Left colon (tissue), 2 donors: Measurements from ENCODE around the gene ATXN7. TPM values are rescaled to one million over a fixed set of nuclear protein-coding genes. Genes with fewer than 3 reads are reported as not detected.
A peak's percentile ranks its signal among the peaks of the same experiment; 100 is the strongest.

Experiments
- ATAC-seq: fragments of 200-7000 bp; cut with Tn5 transposase; one replicate; pipeline ENCODE4 v1.9.1; 2020; ENCODE audit warnings: mild to moderate bottlenecking, moderate library complexity
- DNase-seq, 2 donors: peaks; one replicate each; pipeline ENCODE4 v3.0.0-alpha.2; 2020
- intact Hi-C, 2 donors: fragments of 100-400 bp; cut with DNase I in 1 of 2; cut with micrococcal nuclease in 1 of 2; formaldehyde crosslinking; loops; one replicate each; pipeline versions ENCODE4 v1.11.2 to v1.14.0; 2022; cut with DNase I, micrococcal nuclease
- total RNA-seq, 2 donors: library from RNA; stranded (reverse); fragmentation: NEBNext Ultra II Directional; extraction: Animal tissue kit (Norgen Biotek cat#: 25700); gene quantifications; one replicate each; pipeline ENCODE4 v1.2.1, GENCODE V29; 2021
- donor health status: DM: no; HTN: no; CAD: no.
- donor health status: DM: yes; HTN: yes; CAD: no.

Gene ATXN7
- total RNA-seq, 2 donors from 2014 or later: 32.4 to 45.9 TPM

- DNase-seq: peak in 1 of 2 donors; percentile 15
- intact Hi-C loops: no loop called here
- peak; percentile 20 for ATAC-seq
Observed at GRCh38 chr3:64022451-64023186, 159.0 kb downstream of the ATXN7 start.

- intact Hi-C loops: no loop called here
- ATAC-seq: peak; percentile 95
- peak; percentile 76 to 90 for DNase-seq
Observed at GRCh38 chr3:64023187-64023860, 159.7 kb downstream of the ATXN7 start, which contains the start of gene PSMD6. TSS of gene PSMD6 (minus strand) at chr3:64023494. CDS start at chr3:64023419, 75 bp downstream.

- intact Hi-C loops: no loop called here
- ATAC-seq: no peak
- DNase-seq: no peak
Observed at GRCh38 chr3:64023861-64024223, 160.2 kb downstream of the ATXN7 start.

GRCh38 chr3:64026346-64026745, 162.7 kb downstream of the ATXN7 start:
- intact Hi-C loops: no loop called here
- no peak for ATAC-seq
- no peak for DNase-seq

- ATAC-seq (no peak), DNase-seq (no peak)
- intact Hi-C loops: loop anchor here in 1 of 2 donors (2.0 kb wide), 1 partner anchor 371 kb away; no protein-coding TSS in a partner anchor
Observed at GRCh38 chr3:64027658-64028057, 164.0 kb downstream of the ATXN7 start.

- ATAC-seq: no peak
- intact Hi-C loops: loop anchor here in 1 of 2 donors (2.0 kb wide), 1 partner anchor 370 kb away; no protein-coding TSS in a partner anchor
Observed at GRCh38 chr3:64028754-64029153, 165.1 kb downstream of the ATXN7 start.

GRCh38 chr3:64029287-64029686, 165.6 kb downstream of the ATXN7 start:
- ATAC-seq: no peak
- no peak for DNase-seq
- intact Hi-C loops: loop anchor here in 1 of 2 donors (2.0 kb wide), 1 partner anchor 370 kb away; no protein-coding TSS in a partner anchor

More at GRCh38 chr3:64028754-64029153, 165.1 kb downstream of the ATXN7 start:
- DNase-seq: no peak

GRCh38 chr3:64030741-64031140, 167.1 kb downstream of the ATXN7 start:
- DNase-seq (peak; percentile 57 to 78), ATAC-seq (peak; percentile 92)
- intact Hi-C loops: loop anchor here (2.0 to 10.0 kb wide), 2 partner anchors 454 to 464 kb away; no protein-coding TSS in a partner anchor

GRCh38 chr3:64031540-64032508, 168.2 kb downstream of the ATXN7 start:
- ATAC-seq: no peak
- DNase-seq: no peak
- intact Hi-C loops: loop anchor here (2.0 to 10.0 kb wide), 2 partner anchors 453 to 463 kb away; no protein-coding TSS in a partner anchor

GRCh38 chr3:64033069-64033468, 169.4 kb downstream of the ATXN7 start:
- intact Hi-C loops: loop anchor here in 1 of 2 donors (10.0 kb wide), 1 partner anchor 462 kb away; no protein-coding TSS in a partner anchor
- DNase-seq: no peak
- no peak for ATAC-seq

- intact Hi-C loops: loop anchor here in 1 of 2 donors (10.0 kb wide), 1 partner anchor 458 kb away; no protein-coding TSS in a partner anchor
- DNase-seq: no peak
- no peak for ATAC-seq
Observed at GRCh38 chr3:64037084-64037483, 173.4 kb downstream of the ATXN7 start.

- no peak for DNase-seq
- intact Hi-C loops: loop anchor here in 1 of 2 donors (10.0 kb wide), 1 partner anchor 456 kb away; no protein-coding TSS in a partner anchor
- no peak for ATAC-seq
Observed at GRCh38 chr3:64038253-64038767, 174.6 kb downstream of the ATXN7 start.

GRCh38 chr3:64039332-64039731, 175.7 kb downstream of the ATXN7 start:
- DNase-seq (no peak), ATAC-seq (no peak)
- intact Hi-C loops: loop anchor here in 1 of 2 donors (10.0 kb wide), 1 partner anchor 455 kb away; no protein-coding TSS in a partner anchor

- ATAC-seq (no peak), DNase-seq (no peak)
- intact Hi-C loops: loop anchor here in 1 of 2 donors (10.0 kb wide), 1 partner anchor 455 kb away; no protein-coding TSS in a partner anchor
Observed at GRCh38 chr3:64039981-64040733, 176.5 kb downstream of the ATXN7 start.

- DNase-seq: no peak
- no peak for ATAC-seq
- intact Hi-C loops: no loop called here
Observed at GRCh38 chr3:64042952-64043351, 179.3 kb downstream of the ATXN7 start.

GRCh38 chr3:64046592-64046991, 182.9 kb downstream of the ATXN7 start:
- ATAC-seq (no peak), DNase-seq (no peak)
- intact Hi-C loops: no loop called here

GRCh38 chr3:64046996-64047594, 183.4 kb downstream of the ATXN7 start:
- DNase-seq: no peak
- no peak for ATAC-seq
- intact Hi-C loops: no loop called here
